Liver (tissue), 9 donors: ENCODE measurements around the gene EHF. TPM values are rescaled to one million over a fixed set of nuclear protein-coding genes. Genes with fewer than 3 reads are reported as not detected.

Source experiments
- DNase-seq: peaks from one replicate; pipeline ENCODE4 v3.0.0-alpha.2; 2017; ENCODE audit warnings: low spot score
- H3K27ac ChIP-seq, 2 donors: one replicate each; pipeline ENCODE4 v1.7.0; 2013; ENCODE audit warnings: inconsistent platforms in 2 of 2, low read length in 2 of 2, control low read depth in 1 of 2, low read depth in 1 of 2, mild to moderate bottlenecking in 1 of 2
- H3K27me3 ChIP-seq, 4 donors: one replicate each; pipeline versions ENCODE4 v1.6.1 to v1.7.0; 2013; ENCODE audit warnings: low read length in 3 of 4, inconsistent platforms in 1 of 4, mild to moderate bottlenecking in 1 of 4, moderate library complexity in 1 of 4; ENCODE audit not compliant: control insufficient read depth in 4 of 4, insufficient read depth in 4 of 4
- H3K36me3 ChIP-seq, 4 donors: one replicate each; pipeline versions ENCODE4 v1.6.1 to v1.7.0; 2013; ENCODE audit warnings: low read length in 3 of 4, mild to moderate bottlenecking in 3 of 4, low read depth in 1 of 4, moderate library complexity in 1 of 4; ENCODE audit not compliant: control insufficient read depth in 4 of 4, insufficient read depth in 3 of 4
- H3K4me1 ChIP-seq, 4 donors: one replicate each; pipeline versions ENCODE4 v1.6.1 to v1.7.0; 2013; ENCODE audit warnings: low read length in 3 of 4, mild to moderate bottlenecking in 3 of 4, moderate library complexity in 1 of 4; ENCODE audit not compliant: control insufficient read depth in 4 of 4, insufficient read depth in 4 of 4
- H3K4me3 ChIP-seq, 3 donors: one replicate each; pipeline versions ENCODE4 v1.6.1 to v1.7.0; 2013; ENCODE audit warnings: low read length in 3 of 3, control low read depth in 1 of 3, low read depth in 1 of 3, mild to moderate bottlenecking in 1 of 3
- H3K9ac ChIP-seq, 2 donors: one replicate each; pipeline ENCODE4 v1.7.0; 2013; ENCODE audit warnings: low read length in 2 of 2, mild to moderate bottlenecking in 2 of 2, moderate library complexity in 2 of 2, control low read depth in 1 of 2, low read depth in 1 of 2
- H3K9me3 ChIP-seq, 4 donors: one replicate each; pipeline versions ENCODE4 v1.6.1 to v1.7.0; 2013; ENCODE audit warnings: low read length in 3 of 4; ENCODE audit not compliant: control insufficient read depth in 4 of 4
- ATF3 ChIP-seq: IDR thresholded peaks from 2 replicates; pipeline ENCODE4 v1.6.1; 2016; ENCODE audit warnings: antibody characterized with exemption
- EGR1 ChIP-seq, 2 donors: IDR thresholded peaks; 2 replicates each; pipeline ENCODE4 v1.6.1; 2016 to 2018; ENCODE audit warnings: antibody characterized with exemption in 2 of 2, low read depth in 2 of 2
- FOXA1 ChIP-seq: IDR thresholded peaks from 2 replicates; pipeline ENCODE4 v1.6.1; 2016; ENCODE audit warnings: antibody characterized with exemption
- FOXA2 ChIP-seq: IDR thresholded peaks from 2 replicates; pipeline ENCODE4 v1.6.1; 2016; ENCODE audit warnings: antibody characterized with exemption
- GABPA ChIP-seq, 2 donors: IDR thresholded peaks in 1 of 2; conservative IDR thresholded peaks in 1 of 2; 2 replicates each; pipeline ENCODE4 v1.6.1; 2016; ENCODE audit warnings: antibody characterized with exemption in 2 of 2, mild to moderate bottlenecking in 1 of 2, moderate library complexity in 1 of 2
- HNF4A ChIP-seq, 2 donors: conservative IDR thresholded peaks; 2 replicates each; pipeline ENCODE4 v1.6.1; 2016; ENCODE audit warnings: antibody characterized with exemption in 2 of 2, mild to moderate bottlenecking in 2 of 2
- HNF4G ChIP-seq: IDR thresholded peaks from 2 replicates; pipeline ENCODE4 v1.6.1; 2016; ENCODE audit warnings: antibody characterized with exemption
- JUND ChIP-seq, 2 donors: IDR thresholded peaks; 2 replicates each; pipeline ENCODE4 v1.6.1; 2016; ENCODE audit warnings: antibody characterized with exemption in 2 of 2
- MAX ChIP-seq: IDR thresholded peaks from 2 replicates; pipeline ENCODE4 v1.6.1; 2016; ENCODE audit warnings: antibody characterized with exemption
- NR2F2 ChIP-seq: IDR thresholded peaks from 2 replicates; pipeline ENCODE4 v1.6.1; 2016; ENCODE audit warnings: antibody characterized with exemption
- RAD21 ChIP-seq, 2 donors: IDR thresholded peaks; 2 replicates each; pipeline ENCODE4 v1.6.1; 2016; ENCODE audit warnings: antibody characterized with exemption in 2 of 2, mild to moderate bottlenecking in 2 of 2
- REST ChIP-seq: IDR thresholded peaks from 2 replicates; pipeline ENCODE4 v1.6.1; 2016; ENCODE audit warnings: antibody characterized with exemption, mild to moderate bottlenecking
- RXRA ChIP-seq, 2 donors: IDR thresholded peaks; 2 replicates each; pipeline ENCODE4 v1.6.1; 2017 to 2018; ENCODE audit warnings: antibody characterized with exemption in 2 of 2, mild to moderate bottlenecking in 1 of 2
- TAF1 ChIP-seq: conservative IDR thresholded peaks from 2 replicates; pipeline ENCODE4 v1.6.1; 2016; ENCODE audit warnings: antibody characterized with exemption, mild to moderate bottlenecking
- YY1 ChIP-seq: IDR thresholded peaks from 2 replicates; pipeline ENCODE4 v1.6.1; 2016; ENCODE audit warnings: antibody characterized with exemption, mild to moderate bottlenecking
- ZBTB33 ChIP-seq: IDR thresholded peaks from 2 replicates; pipeline ENCODE4 v1.6.1; 2016; ENCODE audit warnings: antibody characterized with exemption
- WGBS: extraction: QIAGEN DNeasy Blood & Tissue Kit; methylation state at CpG from one replicate; pipeline ENCODE4 v1.1.7; 2013; 5-methylcytosine and 5-hydroxymethylcytosine counted together
- polyA plus RNA-seq, 2 donors: library from polyadenylated mRNA; stranded (reverse) in 1 of 2; unstranded in 1 of 2; fragments of 200-250 nt in 1 of 2; fragments of >200 nt in 1 of 2; fragmentation: Nextera tagmentation in 1 of 2; extraction: Ambion mirVana in 1 of 2; gene quantifications; one replicate each; pipeline versions ENCODE4 v1.2.1 to v1.2.3, GENCODE V29; 2013 to 2015
- total RNA-seq, 2 donors: library from RNA; depleted of rRNA; stranded (reverse); fragments of >200 nt; gene quantifications; one replicate each; pipeline ENCODE4 v1.2.3, GENCODE V29; 2014
- donor health status: healthy.
- donor health status: healthy.
- donor health status: healthy.
- donor health status: healthy.
- donor health status: healthy.

The EHF gene
- total and polyA plus RNA-seq, 4 donors: 0.85 to 5.9 (median 2.6) TPM

GRCh38 chr11:34642873-34643272 is 22.0 kb downstream of the EHF start:
- H3K4me3 ChIP-seq: no peak overlapping the region
- no peak for DNase-seq

GRCh38 chr11:34643311-34643710 is 22.4 kb downstream of the EHF start:
- no peak for TF ChIP-seq GABPA (IDR thresholded peaks at IDR 0.05 in 1 of 2, conservative IDR thresholded peaks at IDR 0.05 in 1 of 2)
- TF ChIP-seq MAX: no peak
- TF ChIP-seq ATF3: no peak
- no peak for TF ChIP-seq RAD21 (IDR thresholded peaks at IDR 0.05)
- no peak for TF ChIP-seq REST
- TF ChIP-seq JUND (IDR thresholded peaks at IDR 0.05): no peak
- no peak for TF ChIP-seq EGR1 (IDR thresholded peaks at IDR 0.05; ENCODE audit: low read depth in 2 of 2)
- no peak for TF ChIP-seq RXRA (IDR thresholded peaks at IDR 0.05)
- no peak for TF ChIP-seq HNF4G
- TF ChIP-seq HNF4A (conservative IDR thresholded peaks at IDR 0.05): no peak
- TF ChIP-seq NR2F2: no peak
- peaks cover 0 to 26% (median 24%) of the 10 kb centered on the region in 4 donors for H3K4me1 ChIP-seq
- no peaks in the 10 kb centered on the region for H3K27me3 ChIP-seq
- H3K27ac ChIP-seq: no peak overlapping the region
- no peak overlapping the region for H3K4me3 ChIP-seq
- H3K36me3 ChIP-seq: no peaks in the 10 kb centered on the region
- DNase-seq: no peak
- H3K9me3 ChIP-seq: no peaks in the 10 kb centered on the region
- H3K9ac ChIP-seq: no peak overlapping the region
- 84% methylated on average over 3 of the region's 3 CpGs for WGBS

More at GRCh38 chr11:34642873-34643272, 22.0 kb downstream of the EHF start:
- H3K4me1 ChIP-seq: peaks cover 0 to 26% (median 24%) of the 10 kb centered on the region in 4 donors
- no peaks in the 10 kb centered on the region for H3K27me3 ChIP-seq
- no peaks in the 10 kb centered on the region for H3K36me3 ChIP-seq
- H3K27ac ChIP-seq: no peak overlapping the region
- H3K9me3 ChIP-seq: no peaks in the 10 kb centered on the region
- no peak overlapping the region for H3K9ac ChIP-seq
- WGBS: 88% methylated on average over 6 of the region's 6 CpGs
- no peak for TF ChIP-seq TAF1
- no peak for TF ChIP-seq FOXA1
- TF ChIP-seq GABPA (IDR thresholded peaks at IDR 0.05 in 1 of 2, conservative IDR thresholded peaks at IDR 0.05 in 1 of 2): no peak
- no peak for TF ChIP-seq YY1
- no peak for TF ChIP-seq MAX

- peaks cover 0 to 26% (median 24%) of the 10 kb centered on the region in 4 donors for H3K4me1 ChIP-seq
- no peak overlapping the region for H3K4me3 ChIP-seq
- H3K27me3 ChIP-seq: no peaks in the 10 kb centered on the region
- WGBS: 86% methylated on average over 2 of the region's 2 CpGs
- DNase-seq: no peak
- H3K36me3 ChIP-seq: no peaks in the 10 kb centered on the region
- no peaks in the 10 kb centered on the region for H3K9me3 ChIP-seq
- no peak overlapping the region for H3K27ac ChIP-seq
- no peak overlapping the region for H3K9ac ChIP-seq
- TF ChIP-seq ATF3 (no peak), RAD21 (IDR thresholded peaks at IDR 0.05) (no peak), ZBTB33 (no peak), FOXA2 (no peak), HNF4A (conservative IDR thresholded peaks at IDR 0.05) (no peak), REST (no peak), RXRA (IDR thresholded peaks at IDR 0.05) (no peak), TAF1 (no peak), EGR1 (IDR thresholded peaks at IDR 0.05; ENCODE audit: low read depth in 2 of 2) (no peak)
Observed at GRCh38 chr11:34643846-34644245, 23.0 kb downstream of the EHF start.
